NCI-H524 treated with DMSO at 0.1 percent for 48 hours (cell line): Measurements from ENCODE around the gene PYCARD.
"Not testable (repeated sequence)": the region's sequence is repeated elsewhere in the genome, so short reads cannot be mapped to it uniquely, and the experiment has no call there.

Source experiments
- DNase-seq: peaks from one replicate; lab custom pipeline; 2025; lab: John Stamatoyannopoulos, UW

PYCARD gene

DNA sequence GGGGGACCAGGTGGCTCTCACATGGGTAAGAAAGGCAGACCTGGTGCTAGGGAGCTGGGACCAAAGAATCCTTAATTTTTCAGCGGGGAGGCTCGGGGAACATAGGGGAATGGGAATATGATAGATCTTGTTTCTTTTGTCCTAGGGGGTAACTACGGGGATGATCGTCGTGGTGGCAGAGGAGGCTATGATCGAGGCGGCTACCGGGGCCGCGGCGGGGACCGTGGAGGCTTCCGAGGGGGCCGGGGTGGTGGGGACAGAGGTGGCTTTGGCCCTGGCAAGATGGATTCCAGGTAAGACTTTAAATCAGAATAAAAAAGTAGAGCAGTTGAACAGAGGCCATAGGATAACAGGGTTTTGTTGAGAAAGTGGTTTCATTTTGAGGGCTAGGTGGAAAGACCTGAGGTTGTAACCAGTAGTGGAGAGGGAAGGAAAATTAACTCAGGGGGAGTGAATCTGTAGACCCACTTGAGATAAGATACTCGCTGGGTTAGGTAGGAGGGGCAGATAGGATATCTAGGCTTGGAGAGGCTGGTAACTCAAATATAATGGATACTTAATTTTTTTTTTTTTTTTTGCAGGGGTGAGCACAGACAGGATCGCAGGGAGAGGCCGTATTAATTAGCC, 11.6 kb downstream of the PYCARD start:
- no peak for DNase-seq

GRCh38 chr16:31190061-31190460, 12.5 kb downstream of the PYCARD start:
- DNase-seq = no peak

DNA sequence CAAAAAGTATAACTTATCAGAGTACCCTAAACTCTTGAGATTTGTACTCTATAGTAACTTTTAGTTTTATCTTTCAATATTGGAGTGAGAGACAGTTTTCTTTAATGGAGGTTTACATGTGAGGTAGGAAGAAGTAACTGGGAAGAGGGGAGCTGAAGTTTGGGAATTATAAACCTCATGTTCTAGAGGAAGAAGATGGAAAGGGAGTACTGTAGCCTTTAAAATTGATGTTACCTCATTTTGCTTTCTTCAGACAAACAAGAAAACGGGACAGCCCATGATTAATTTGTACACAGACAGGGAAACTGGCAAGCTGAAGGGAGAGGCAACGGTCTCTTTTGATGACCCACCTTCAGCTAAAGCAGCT, 13.2 kb downstream of the PYCARD start:
- DNase-seq = no peak

- no peak for DNase-seq
Measured at GRCh38 chr16:31188450-31189411, 13.8 kb downstream of the PYCARD start.

GRCh38 chr16:31187808-31188189, 14.8 kb downstream of the PYCARD start:
- DNase-seq = no peak

DNA sequence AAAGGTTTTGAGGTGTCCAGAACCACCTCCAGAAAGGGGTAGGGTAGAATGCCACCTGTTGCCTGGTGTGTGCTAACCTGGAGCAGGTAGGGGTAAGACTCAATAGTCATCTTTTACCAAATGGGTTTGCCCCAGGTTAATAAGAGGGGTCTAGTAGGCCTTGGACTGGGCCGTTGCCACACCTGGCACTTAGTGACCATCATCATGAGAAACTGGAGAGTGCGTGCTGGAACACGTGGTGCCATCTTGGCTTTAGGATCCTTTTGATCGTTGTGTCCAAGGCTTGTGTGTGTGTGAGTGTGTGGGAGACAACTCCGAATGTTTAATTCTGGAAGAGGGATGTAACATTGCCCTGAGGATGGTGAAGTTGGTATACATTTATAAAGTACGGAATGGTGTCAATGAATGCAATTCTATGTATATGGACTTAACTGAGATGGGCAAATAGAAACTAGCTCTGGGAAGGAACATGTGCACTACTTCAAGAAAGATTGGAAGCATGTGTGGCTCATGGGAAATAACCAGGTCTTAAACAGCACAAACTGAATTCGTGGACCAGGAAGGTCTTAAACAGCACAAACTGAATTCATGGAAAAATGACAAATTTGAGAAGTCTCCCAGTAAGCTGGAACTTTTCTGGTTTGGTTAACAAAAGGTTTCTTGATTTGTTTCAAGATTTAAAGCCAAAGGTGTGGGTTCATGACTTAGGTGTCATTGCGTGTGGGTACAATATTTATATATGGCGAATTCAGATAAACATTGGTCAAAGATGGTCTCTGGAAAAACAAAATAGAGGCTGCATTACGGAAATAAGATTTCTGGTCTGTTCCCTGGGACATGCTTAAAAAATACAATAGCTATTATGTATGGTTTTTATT, 15.4 kb downstream of the PYCARD start:
- DNase-seq = no peak

GRCh38 chr16:31186176-31186575, 16.4 kb downstream of the PYCARD start:
- DNase-seq = no peak

DNA sequence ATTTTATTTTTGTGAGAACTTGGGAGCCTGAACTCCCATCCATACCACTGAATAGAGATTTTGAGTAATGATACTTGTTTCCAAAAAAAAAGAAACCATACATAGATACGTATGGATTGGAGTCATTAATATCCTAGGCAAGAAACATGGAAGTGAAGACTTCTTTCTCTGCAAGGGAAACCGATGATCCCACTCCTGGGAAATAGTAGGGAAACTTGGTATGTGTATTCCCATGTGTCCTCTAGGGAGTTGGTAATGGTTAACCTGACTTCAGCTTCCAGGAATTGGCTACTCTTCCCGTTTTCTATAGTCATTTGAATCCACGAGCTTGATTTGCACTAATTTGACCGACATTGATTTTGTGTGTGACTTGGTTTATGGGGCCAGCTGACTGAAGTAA, 17.2 kb downstream of the PYCARD start:
- DNase-seq = no peak

- DNase-seq = no peak
Measured at GRCh38 chr16:31184888-31185287, 17.7 kb downstream of the PYCARD start.

DNA sequence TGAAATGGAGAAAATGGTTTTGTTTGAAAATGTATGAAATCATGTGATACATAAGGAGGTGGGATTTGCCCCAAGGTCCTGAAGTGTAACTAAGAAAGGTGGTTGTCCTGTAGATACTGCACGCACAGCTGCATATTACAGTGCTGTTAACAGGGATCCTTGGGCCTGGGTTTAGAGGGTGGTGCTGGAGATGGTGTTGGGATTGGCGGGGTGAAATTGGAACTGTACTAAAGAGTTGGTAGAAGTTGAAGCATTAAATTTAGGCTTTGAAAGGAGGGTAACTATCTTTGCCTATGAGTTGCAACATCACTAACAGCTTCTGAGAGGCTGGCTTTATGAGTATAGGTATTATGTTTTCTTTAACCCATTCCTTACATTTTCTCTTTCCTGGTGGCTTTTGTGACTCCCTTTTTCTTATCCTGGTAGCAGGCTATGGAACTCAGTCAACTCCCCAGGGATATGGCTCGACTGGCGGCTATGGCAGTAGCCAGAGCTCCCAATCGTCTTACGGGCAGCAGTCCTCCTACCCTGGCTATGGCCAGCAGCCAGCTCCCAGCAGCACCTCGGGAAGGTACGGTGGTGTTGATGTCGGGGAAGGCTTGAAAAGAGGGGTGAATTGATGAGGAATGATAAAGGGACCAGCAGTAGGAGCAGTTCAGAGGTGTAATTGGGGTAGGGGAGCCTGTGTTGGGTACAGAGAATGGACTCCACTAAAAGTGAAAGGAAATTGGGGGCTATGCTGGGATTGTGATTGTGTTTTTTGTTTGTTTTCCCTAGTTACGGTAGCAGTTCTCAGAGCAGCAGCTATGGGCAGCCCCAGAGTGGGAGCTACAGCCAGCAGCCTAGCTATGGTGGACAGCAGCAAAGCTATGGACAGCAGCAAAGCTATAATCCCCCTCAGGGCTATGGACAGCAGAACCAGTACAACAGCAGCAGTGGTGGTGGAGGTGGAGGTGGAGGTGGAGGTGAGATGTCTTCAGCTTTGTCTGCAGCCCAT, 18.8 kb downstream of the PYCARD start:
- DNase-seq = no peak

GRCh38 chr16:31182391-31182790, 20.2 kb downstream of the PYCARD start:
- no peak for DNase-seq

- DNase-seq = no peak
Measured at GRCh38 chr16:31181102-31181830, 21.3 kb downstream of the PYCARD start.

GRCh38 chr16:31179747-31180459, 22.7 kb downstream of the PYCARD start, which contains the start of gene FUS:
TSS of gene FUS (plus strand) at chr16:31180139. CDS start at chr16:31180215, 76 bp downstream.
- peak; percentile 38 for DNase-seq

DNA sequence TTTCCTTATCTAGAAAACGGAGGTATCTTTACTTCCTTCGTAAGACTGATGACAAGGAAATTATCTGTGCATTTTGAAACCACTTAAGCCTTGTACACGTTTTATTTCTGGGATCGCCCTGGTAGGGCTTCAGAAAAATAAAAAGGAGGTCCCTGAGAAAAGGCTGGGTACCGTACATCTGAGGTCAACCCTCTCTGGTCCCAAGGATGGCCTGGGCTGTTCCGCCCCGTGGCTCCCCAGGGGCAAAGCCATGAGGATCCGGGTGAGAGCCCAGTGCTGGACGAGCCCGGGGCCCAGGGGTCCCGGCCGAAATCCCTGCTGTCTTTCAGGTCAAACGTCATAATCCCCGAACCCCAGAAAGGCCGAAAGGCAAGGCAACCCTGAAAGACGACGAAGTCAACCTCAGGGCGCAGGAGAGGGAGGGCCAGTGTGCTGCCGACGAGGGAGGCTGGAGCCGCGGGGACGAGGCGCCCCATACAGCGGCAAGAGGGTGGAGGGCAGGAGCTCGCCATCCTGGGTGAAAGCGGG, 23.3 kb downstream of the PYCARD start:
- DNase-seq = no peak

- DNase-seq = no peak
Measured at GRCh38 chr16:31177136-31177535, 25.4 kb downstream of the PYCARD start.

DNA sequence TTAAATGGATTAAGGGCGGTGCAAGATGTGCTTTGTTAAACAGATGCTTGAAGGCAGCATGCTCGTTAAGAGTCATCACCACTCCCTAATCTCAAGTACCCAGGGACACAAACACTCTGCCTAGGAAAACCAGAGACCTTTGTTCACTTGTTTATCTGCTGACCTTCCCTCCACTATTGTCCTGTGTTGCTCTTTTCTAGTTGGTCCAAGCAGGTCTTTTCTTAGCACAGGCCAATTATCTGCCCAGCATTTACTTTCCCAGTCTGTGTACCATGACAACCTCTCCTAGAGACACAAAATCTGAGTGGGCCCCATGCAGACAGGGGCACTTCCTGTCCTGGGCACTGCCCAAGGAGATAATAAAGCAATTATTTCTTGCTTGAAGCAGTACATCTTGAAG, 32.5 kb downstream of the PYCARD start:
- not testable (repeated sequence) for DNase-seq

- no peak for DNase-seq
Measured at GRCh38 chr16:31168848-31169247, 33.7 kb downstream of the PYCARD start.

- no peak for DNase-seq
Measured at GRCh38 chr16:31167315-31167714, 35.2 kb downstream of the PYCARD start.

- DNase-seq = no peak
Measured at GRCh38 chr16:31157136-31157535, 45.4 kb downstream of the PYCARD start.
